KOPT-K1 (cell line): ENCODE data around the gene UBE2O.

ENCODE experiments used
- H3K27ac ChIP-seq: fragments of 200-600 bp; sonication (generic); 2 replicates; pipeline ENCODE4 v1.5.1; 2016; ENCODE audit warnings: antibody characterized with exemption, mild to moderate bottlenecking, low read depth, low read length; ENCODE audit not compliant: poor library complexity, severe bottlenecking
- H3K36me3 ChIP-seq: fragments of 200-600 bp; sonication (generic); 2 replicates; pipeline ENCODE4 v1.5.1; 2017; ENCODE audit warnings: antibody characterized with exemption, mild to moderate bottlenecking, low read length, moderate library complexity; ENCODE audit not compliant: insufficient read depth
- H3K9me3 ChIP-seq: fragments of 200-600 bp; sonication (generic); 2 replicates; pipeline ENCODE4 v1.5.1; 2017; ENCODE audit warnings: antibody characterized with exemption, low read length, mild to moderate bottlenecking; ENCODE audit not compliant: insufficient read depth, poor library complexity, severe bottlenecking

The UBE2O gene

DNA sequence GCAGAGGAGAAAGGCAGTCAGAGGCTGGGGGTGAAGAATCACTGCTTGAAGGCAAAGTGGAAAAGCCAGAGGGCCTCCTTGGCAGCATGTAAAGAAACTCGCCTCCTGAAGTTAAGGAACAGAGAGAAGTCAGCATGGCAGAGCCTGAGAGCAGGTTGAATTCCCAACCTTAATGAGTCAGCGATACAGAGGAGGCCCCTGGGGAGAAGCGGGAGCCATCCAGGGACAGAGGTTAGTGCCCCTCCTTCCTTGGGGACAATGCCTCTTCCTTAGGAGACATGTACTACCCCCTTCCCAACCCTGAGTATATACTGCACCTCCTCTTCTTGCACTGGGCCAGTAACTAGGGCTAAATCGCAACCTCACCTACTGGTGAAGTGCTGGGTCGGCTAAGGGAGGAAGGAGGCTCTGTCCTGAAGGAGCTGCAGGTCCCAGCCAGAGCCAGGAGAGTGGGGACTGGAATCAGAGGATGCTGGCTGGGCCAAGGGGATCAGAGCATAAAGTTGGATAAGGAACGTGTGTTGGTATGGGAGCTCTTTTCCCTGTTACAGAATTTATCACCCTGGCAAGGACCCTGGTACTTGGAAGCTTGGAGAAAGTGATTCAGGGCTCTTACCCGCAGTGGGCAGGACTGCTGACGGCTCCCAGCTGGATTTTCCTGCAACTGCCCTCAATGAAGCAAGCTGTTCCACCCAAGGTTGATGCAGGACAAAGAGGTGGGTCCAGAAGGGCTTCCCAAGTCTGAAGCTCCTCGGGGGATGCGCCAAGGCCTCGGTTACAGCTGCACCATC, 9.0 kb upstream of the UBE2O start:
- Histone ChIP-seq H3K27ac (no peak overlapping the region), H3K36me3 (no peaks in the 10 kb centered on the region), H3K9me3 (no peaks in the 10 kb centered on the region)

DNA sequence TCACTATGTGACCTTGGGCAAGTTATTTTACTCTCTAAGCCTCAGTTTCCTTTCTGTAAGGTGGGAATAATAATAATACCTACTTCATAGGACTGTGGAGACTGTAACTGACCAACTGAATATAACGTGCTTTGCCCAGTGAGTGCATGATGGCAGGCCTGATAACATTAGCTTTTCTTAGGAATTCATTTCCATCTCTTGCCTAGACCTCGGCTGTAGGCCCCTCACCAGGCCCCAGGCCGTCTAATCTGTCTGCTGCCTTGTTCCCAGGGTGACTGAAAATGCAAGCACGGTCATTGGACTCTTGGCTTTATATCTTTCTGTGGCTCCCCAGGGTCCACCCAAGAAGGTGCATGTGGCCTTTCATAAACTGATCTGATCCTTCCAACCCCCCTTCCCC, 6.7 kb upstream of the UBE2O start:
- Histone ChIP-seq H3K9me3 (no peaks in the 10 kb centered on the region), H3K27ac (no peak overlapping the region), H3K36me3 (no peaks in the 10 kb centered on the region)

DNA sequence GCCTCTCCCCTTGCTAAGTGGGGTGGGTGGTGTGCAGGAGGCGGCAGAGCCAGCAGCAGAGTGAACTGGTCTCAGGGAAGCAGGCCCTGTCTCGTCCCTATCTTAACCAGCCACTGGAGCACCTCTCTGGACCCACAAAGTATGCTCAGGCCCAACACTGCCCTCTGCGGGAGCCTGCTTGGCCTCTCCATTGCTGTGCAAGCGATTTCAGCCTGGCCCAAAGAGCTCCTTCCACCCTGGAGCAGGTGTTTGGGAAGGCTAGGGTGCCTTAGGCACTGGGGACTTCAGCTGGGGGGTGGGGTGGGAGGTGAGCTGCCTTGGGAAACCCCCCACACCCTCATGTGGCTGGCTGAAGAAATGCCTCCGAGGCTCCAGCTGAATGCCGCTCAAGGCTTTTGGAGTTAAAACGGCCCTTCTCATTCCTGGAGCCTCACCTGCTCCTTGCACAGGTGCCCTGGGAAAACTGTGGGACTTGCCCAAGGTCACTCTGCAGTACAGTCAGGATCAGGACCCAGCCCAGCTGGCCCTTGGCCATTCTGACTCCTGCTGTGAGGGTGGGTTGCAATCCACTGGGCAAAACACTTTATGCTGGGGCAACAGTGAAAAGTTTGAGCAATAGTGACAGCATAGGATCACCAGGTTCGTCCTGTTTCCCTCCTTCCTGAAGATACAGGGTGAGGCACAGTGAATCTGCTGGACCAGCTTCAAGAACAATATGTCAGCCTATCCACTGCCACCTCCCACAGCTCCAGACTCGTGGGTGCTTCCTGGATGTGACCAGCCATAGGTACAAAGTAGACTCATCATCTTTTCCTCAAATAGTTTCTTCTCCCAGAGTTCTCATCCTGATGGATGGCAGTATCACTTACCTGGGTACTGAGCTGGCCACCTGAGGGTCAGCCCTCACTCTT, 5.9 kb upstream of the UBE2O start:
- no peaks in the 10 kb centered on the region for H3K36me3 ChIP-seq
- H3K9me3 ChIP-seq = no peaks in the 10 kb centered on the region
- H3K27ac ChIP-seq = no peak overlapping the region

DNA sequence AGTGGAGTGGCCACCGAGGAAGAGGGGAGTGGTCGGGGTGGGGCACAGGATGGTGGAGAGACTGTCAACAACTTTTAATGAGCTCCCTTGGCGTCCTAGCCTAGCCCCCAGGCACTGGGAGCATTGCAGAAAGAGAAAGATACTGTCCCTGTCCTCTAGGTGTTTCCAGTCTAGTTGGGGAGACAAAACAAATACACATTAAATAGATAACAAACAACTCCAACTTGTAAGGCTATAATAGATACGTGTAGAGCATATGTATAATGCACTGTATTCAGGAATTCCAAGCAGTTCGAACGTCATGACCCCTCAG, 435 bp upstream of the UBE2O start:
- Histone ChIP-seq H3K27ac (no peak overlapping the region), H3K36me3 (no peaks in the 10 kb centered on the region), H3K9me3 (no peaks in the 10 kb centered on the region)

DNA sequence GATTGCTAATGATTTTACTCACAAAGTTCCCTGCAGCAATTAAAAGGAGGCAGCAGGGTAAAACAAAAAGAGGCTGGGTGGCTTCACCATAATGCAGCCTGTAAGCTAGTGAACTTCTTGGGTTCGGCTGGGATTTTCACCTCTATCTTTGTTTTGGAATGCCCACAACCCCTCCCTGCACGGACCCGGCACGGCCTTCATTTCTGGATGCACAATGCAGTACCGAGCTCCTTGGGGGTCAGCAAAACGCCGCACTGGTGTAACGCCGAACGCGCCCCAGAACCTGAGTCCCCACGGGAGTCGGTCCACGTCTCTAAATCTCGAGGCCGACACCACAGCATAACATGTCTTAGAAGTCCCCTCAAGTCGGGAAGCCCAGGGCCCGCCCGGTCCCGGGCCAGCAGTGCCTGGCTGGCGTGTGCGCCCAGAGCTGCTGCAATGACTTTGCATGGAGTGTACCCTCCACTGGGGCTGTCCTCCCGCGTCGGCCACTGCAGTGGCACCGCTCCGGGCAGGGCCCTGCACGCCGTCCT, 759 bp downstream of the UBE2O start:
- Histone ChIP-seq H3K9me3 (no peaks in the 10 kb centered on the region), H3K36me3 (no peaks in the 10 kb centered on the region), H3K27ac (peak overlapping the region; percentile 63)

DNA sequence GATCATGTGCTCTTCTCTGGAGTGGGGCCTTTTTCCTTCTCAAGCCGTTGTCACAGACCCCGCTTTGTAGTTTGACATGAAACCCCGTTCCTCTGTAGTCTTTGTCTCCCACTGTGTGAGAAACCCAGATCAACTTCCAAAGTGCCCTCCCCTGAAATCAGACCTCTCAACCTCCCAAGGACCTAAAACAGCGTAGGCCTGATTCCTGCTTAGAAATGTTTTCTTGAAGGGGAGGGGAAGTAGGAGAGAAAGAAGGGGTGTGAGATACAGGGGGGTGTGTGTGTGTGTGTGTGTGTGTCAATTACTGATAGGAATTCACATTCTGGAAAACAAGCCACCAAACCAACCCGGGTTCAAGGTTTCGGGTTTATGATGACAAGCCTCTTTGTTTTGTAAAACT, 1.4 kb downstream of the UBE2O start:
- H3K9me3 ChIP-seq = no peaks in the 10 kb centered on the region
- H3K27ac ChIP-seq = no peak overlapping the region
- no peaks in the 10 kb centered on the region for H3K36me3 ChIP-seq

DNA sequence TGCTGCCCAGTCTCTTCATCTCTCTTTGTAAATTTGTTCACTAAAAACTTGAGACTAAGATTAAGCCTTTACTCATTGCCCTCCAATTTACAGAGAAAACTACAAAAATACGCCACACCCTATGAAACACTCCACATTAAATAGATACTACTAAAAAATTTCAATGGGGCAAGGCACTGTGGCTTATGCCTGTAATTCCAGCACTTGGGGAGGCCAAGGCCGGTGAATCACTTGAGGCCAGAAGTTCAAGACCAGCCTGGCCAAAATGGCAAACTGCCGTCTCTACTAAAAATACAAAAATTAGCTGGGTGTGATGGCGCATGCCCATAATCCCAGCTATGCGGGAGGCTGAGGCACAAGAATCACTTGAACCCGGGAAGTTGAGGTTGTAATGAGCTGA, 3.8 kb downstream of the UBE2O start:
- no peaks in the 10 kb centered on the region for H3K36me3 ChIP-seq
- H3K27ac ChIP-seq = no peak overlapping the region
- H3K9me3 ChIP-seq = no peaks in the 10 kb centered on the region

DNA sequence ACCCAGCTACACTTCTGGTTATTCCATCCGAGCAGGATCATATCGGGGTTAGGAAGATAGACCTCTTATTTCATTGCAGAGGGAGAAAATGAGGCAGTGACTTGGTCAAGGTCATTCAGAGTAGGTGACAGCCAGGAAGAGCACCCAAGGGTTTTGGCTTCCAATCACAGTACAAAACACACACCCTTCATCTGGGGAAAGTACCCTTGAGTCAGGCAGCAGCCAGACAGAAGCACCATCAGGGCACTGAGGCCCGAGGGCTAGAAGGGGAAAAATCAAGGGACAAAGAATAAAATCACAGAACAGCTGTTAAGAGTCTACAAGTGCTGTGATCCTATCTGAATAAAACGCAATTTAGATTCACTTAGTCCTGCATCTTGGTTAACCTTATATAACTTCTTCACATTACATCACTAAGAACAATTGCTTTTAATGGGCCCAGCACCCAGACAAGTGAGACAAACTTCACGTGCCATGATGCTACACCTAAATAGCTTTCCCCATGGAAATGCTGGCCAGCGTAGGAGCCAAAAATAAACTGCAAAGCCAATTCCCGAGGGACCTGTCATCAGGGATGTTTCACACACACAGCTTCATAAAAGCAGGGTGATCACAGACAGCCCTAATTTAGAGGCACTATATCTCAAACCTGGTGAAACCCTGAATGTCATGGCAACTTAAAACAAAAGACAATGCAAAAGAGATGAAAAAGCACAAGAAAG, 4.9 kb downstream of the UBE2O start:
- Histone ChIP-seq H3K36me3 (no peaks in the 10 kb centered on the region), H3K27ac (no peak overlapping the region), H3K9me3 (no peaks in the 10 kb centered on the region)

DNA sequence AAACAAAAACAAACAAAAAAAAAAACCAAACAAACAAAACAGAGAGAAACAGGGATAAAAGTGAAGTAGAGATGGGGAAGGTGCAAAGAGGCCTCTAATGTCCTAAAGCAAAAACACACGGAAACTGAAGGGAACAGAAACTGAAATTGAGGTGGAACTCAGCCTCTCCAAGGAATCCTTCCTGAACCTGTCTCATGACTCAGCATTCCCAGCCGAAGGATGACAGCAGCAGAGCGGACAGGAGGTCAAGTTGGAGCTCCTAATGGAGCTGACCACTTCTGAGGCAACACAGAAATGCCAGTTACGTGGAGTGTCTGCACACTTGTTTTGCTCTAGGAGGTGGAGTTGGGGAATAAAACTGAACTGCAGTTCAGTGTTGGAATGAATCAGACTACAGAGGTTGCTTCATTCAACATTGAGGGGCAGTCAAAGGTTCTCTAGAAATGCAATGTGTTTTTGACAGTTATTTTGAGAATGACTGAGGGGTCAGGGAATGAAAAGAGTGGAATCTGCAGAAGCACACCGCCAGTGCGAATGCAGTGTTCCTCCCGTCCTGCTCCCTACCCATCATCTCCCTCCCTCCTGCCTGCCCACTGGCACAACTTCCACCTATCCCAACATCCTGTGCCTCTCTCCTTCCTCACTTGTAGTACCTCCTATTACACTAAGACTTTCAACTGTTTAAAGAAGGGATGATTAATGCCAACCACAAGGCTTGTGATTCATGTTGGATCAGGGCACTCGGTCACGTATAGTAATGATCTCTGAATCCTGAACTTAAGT, 6.3 kb downstream of the UBE2O start:
- Histone ChIP-seq H3K36me3 (no peaks in the 10 kb centered on the region), H3K27ac (no peak overlapping the region), H3K9me3 (no peaks in the 10 kb centered on the region)

DNA sequence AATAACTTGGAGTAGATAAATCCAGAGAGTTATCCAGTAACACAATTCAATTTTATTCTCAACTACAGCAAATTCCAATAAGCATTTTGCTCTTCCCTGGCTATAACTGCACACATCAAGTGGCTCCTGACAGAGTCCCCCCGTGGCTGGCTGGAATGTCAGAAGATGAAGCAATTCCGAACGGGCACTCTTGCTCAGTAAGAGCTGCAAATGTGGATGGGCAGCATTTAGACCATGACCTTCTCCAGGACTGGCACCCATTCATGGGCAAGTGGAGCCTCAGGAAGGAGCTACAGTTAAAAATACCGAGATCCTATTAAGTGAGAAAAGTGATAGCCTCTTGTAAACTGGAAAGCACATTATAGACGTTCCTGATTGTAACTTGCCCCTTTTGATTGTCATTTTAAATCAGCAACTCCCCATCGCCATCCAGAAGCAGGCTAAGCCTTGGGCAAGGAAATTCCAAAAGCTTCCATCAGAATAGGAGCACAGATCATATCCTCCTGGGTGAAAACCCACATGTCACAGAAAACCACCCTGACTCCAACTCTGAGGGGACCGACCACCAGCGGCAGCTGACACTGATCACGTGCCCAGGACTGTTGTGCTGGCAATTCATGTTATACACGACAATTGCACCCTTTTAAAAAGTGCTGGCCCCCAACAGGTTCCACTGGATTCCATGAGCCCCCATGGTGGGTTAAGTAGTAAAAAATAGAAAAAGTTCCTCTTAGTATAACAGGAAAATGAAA, 7.1 kb downstream of the UBE2O start:
- no peaks in the 10 kb centered on the region for H3K9me3 ChIP-seq
- no peaks in the 10 kb centered on the region for H3K36me3 ChIP-seq
- no peak overlapping the region for H3K27ac ChIP-seq

DNA sequence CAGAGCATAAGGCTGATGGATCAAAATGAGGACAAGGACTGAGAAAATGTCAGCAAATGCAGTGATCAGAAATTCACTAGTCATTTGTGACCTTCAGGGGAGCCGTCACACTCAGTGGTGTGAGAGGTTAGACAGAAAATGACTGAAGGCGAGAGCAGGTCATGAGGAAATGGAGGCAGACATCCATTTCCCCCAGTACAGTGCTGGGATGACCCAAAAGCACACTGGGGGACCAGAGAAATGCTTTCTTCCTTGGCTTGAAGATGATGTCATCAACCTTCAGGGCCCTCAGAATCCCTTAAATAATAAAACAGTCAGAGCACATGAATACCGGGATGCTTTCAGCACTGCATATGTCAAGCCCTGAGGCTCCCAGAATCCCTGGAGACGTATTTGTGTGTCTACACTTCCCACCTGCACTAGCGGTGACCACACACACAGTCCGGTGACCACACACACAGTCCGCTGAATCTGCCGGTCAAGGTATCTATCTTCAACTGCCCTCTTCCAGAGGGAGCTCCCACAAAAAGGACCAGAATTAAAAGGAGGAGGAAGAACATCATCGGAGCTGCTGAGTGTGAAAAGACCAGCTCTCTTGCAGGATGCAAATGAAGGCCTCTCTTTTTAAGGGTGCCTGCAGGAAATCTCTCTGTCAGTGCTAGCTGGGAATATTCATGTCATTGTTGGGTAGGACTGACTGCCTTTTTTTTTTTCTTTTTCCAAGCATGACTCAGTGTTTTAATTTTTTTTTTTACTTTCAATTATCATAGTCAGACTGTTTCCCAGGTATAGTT, 8.2 kb downstream of the UBE2O start:
- no peaks in the 10 kb centered on the region for H3K9me3 ChIP-seq
- no peak overlapping the region for H3K27ac ChIP-seq
- no peaks in the 10 kb centered on the region for H3K36me3 ChIP-seq

DNA sequence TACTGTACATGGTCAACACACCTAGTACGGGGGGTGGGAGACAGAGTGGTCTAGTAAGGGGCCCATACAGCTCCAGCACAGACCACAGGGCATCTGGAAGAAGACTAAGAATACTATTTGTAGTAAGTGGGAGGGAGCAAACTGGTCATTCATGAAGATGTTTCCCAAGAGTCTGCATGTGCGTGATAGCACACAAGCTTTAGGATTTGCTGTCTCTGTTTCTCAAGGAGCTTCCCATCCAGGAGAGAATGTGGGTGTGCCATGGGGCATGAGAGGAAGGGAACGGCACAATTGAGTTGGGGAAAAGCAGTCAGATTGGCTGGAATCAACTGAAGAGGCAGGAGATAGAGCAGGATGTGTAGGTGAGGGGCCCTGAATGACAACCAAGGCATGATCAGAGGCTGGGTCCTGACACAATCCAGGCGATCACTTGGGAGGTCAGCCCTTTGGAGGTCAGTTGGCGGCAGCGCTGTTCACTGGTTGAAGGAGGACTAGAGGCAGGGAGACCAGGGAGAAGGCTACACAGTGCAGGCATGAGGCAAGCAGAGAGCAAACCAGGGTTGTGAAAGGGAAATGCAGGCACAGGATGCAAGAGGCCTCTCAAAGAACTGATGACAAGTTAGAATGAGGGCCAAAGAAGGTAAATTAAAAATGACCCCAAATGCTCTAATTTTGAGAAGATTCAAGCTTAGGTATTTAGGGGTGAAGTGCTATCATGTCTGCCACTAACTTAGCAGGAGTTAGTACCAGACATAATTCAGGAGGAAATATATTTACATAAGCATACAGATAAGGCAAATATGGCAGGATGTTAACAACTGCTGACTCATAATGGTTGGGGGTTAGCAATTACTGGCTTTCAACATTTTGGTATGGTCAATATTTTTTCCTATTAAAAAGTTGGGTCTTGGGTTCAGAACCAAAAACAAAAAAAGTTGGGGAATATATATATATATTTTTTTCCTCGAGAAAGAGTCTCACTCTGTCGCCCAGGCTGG, 10.3 kb downstream of the UBE2O start:
- Histone ChIP-seq H3K36me3 (no peaks in the 10 kb centered on the region), H3K9me3 (no peaks in the 10 kb centered on the region), H3K27ac (peak overlapping the region; percentile 18)
